Endothelial cell of umbilical vein (primary cell): ENCODE measurements around the gene MEA1.

Experiments used
- EZH2 ChIP-seq: IDR thresholded peaks from 2 replicates; pipeline ENCODE4 v1.6.1; 2012; ENCODE audit warnings: borderline replicate concordance, low read depth, mild to moderate bottlenecking, moderate library complexity, low read length, inconsistent platforms; ENCODE audit not compliant: severe bottlenecking
- GATA2 ChIP-seq: IDR thresholded peaks from 2 replicates; pipeline ENCODE4 v1.7.0; 2011; ENCODE audit warnings: low read depth, mild to moderate bottlenecking, moderate library complexity, mixed read lengths, low read length; ENCODE audit not compliant: insufficient read length, insufficient read depth
- JUN ChIP-seq: IDR thresholded peaks from 2 replicates; pipeline ENCODE4 v1.6.1; 2011; ENCODE audit warnings: borderline replicate concordance, low read depth; ENCODE audit not compliant: insufficient read length, insufficient read depth
- MYC ChIP-seq: IDR thresholded peaks from one replicate; pipeline ENCODE4 v1.6.1; 2011; ENCODE audit warnings: mild to moderate bottlenecking, low read depth, low read length
- POLR2A ChIP-seq: IDR thresholded peaks from 2 replicates; pipeline ENCODE4 v1.6.1; 2012; ENCODE audit warnings: low read depth, mild to moderate bottlenecking, control low read depth, low read length
- POLR2AphosphoS5 ChIP-seq: IDR thresholded peaks from 2 replicates; pipeline ENCODE4 v1.6.1; 2012; ENCODE audit warnings: low read depth, mild to moderate bottlenecking, control low read depth, low read length, moderate library complexity; ENCODE audit not compliant: insufficient read depth
- TF ChIP-seq, protein P1 (sequence below), 2 donors: IDR thresholded peaks; 1 replicate in 1 of 2; 2 replicates in 1 of 2; pipeline ENCODE4 v1.5.1; 2011; ENCODE audit warnings: low read length in 2 of 2, mild to moderate bottlenecking in 2 of 2, moderate library complexity in 2 of 2, control low read depth in 1 of 2, inconsistent platforms in 1 of 2, low read depth in 1 of 2; ENCODE audit not compliant: insufficient read depth in 1 of 2; ENCODE audit errors: extremely low read depth in 1 of 2
- TF ChIP-seq, protein P2 (sequence below): IDR thresholded peaks from 2 replicates; pipeline ENCODE4 v1.6.1; 2011; ENCODE audit not compliant: insufficient read depth, insufficient read length

DNA sequence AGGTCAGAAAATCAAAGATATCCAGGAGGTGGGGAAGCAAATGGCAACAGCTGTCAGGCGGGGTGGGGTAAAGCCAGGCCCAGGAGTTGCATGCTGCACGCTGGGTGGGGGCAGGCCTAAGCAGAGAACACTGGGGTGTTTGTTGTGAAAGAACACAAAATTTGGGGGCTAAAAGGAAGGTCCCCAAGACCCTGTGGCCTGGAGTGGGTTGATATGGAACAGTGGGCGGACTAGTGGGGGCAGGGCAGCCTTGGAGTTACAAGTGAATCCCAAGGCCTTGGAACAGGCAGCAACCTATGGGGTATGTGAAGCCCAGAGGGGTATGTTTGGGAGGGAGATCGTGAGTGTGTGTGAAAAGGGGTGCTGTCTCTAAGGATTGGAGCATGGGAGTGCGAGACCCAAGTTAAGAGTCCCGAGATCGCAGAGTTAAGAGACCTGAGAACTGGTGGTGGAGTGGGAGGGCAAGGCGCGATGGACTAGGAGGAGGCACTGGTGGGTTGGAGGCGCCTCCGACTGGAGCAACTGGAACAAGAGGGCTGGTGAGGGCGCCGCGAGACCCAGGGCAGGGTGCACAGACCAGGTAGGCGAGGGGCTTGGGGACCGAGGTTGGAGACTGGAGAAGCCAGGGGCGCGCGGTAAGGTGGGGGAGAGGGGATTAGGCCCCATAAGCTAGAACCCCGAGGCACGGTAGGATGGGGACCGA lies 39.2 kb upstream of the MEA1 start:
- TF ChIP-seq EZH2 (no peak), POLR2A (no peak), POLR2AphosphoS5 (no peak), MYC (no peak), JUN (no peak), GATA2 (no peak)
- TF ChIP-seq, protein P1, sequence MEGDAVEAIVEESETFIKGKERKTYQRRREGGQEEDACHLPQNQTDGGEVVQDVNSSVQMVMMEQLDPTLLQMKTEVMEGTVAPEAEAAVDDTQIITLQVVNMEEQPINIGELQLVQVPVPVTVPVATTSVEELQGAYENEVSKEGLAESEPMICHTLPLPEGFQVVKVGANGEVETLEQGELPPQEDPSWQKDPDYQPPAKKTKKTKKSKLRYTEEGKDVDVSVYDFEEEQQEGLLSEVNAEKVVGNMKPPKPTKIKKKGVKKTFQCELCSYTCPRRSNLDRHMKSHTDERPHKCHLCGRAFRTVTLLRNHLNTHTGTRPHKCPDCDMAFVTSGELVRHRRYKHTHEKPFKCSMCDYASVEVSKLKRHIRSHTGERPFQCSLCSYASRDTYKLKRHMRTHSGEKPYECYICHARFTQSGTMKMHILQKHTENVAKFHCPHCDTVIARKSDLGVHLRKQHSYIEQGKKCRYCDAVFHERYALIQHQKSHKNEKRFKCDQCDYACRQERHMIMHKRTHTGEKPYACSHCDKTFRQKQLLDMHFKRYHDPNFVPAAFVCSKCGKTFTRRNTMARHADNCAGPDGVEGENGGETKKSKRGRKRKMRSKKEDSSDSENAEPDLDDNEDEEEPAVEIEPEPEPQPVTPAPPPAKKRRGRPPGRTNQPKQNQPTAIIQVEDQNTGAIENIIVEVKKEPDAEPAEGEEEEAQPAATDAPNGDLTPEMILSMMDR (IDR thresholded peaks at IDR 0.05; ENCODE audit: extremely low read depth in 1 of 2, insufficient read depth in 1 of 2, low read depth in 1 of 2, low read length in 2 of 2): no peak
- TF ChIP-seq, protein P2, sequence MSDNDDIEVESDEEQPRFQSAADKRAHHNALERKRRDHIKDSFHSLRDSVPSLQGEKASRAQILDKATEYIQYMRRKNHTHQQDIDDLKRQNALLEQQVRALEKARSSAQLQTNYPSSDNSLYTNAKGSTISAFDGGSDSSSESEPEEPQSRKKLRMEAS: no peak
